HepG2 (cell line): ENCODE measurements around the gene EPHA3. TPM values are rescaled to one million over a fixed set of nuclear protein-coding genes. Genes with fewer than 3 reads are reported as not detected.

Source experiments
- ATAC-seq: fragments of 200-7000 bp; cut with Tn5 transposase; 3 replicates; pipeline ENCODE4 v1.9.1; 2020; ENCODE audit warnings: mild to moderate bottlenecking, moderate library complexity
- BruUV-seq: library from RNA; stranded (reverse); fragments of 400-500 nt; replicated peaks from 2 replicates; lab custom pipeline; 2021; lab: Mats Ljungman, UMichigan
- CTCF ChIA-PET: fragments of 300-600 bp; formaldehyde crosslinking; extraction: SDS; loops from one replicate; lab custom pipeline; 2021; ENCODE audit warnings: low total read pairs, inconsistent platforms, low intra/inter-chr PET ratio; lab: Yijun Ruan, JAX
- POLR2A ChIA-PET: fragments of 350-600 bp; sonication (Branson Sonifier 250); formaldehyde crosslinking; loops from one replicate; lab custom pipeline; 2020; ENCODE audit warnings: antibody characterized with exemption, inconsistent platforms; lab: Yijun Ruan, JAX
- DNase-seq: peaks from one replicate; pipeline ENCODE4 v3.0.0-alpha.2; 2015; ENCODE audit warnings: low spot score
- FAIRE-seq: peaks from 3 replicates; lab custom pipeline; 2011; peaks lifted over from hg19 to GRCh38; lab: Jason Lieb, UNC
- H2AFZ ChIP-seq: one replicate; pipeline ENCODE4 v1.6.1; 2011; ENCODE audit warnings: low read length, inconsistent platforms
- H3K27ac ChIP-seq: fragments of 300-600 bp; 3 replicates; pipeline ENCODE4 v1.8.0; 2011; ENCODE audit warnings: mixed run types, mild to moderate bottlenecking, mixed read lengths, low read length, inconsistent platforms; ENCODE audit not compliant: insufficient read depth; ENCODE audit errors: extremely low read length
- H3K27me3 ChIP-seq, 2 experiments: fragments of 200-600 bp in 1 of 2; 2 replicates in 1 of 2; 3 replicates in 1 of 2; pipeline versions ENCODE4 v1.6.0 to v1.8.0; 2011; ENCODE audit warnings: low read length in 2 of 2, mild to moderate bottlenecking in 2 of 2, moderate library complexity in 2 of 2, inconsistent platforms in 1 of 2; ENCODE audit not compliant: insufficient read depth in 2 of 2, control insufficient read depth in 1 of 2
- H3K36me3 ChIP-seq, 2 experiments: fragments of 200-600 bp in 1 of 2; replicated peaks in 1 of 2; 2 replicates in 1 of 2; 3 replicates in 1 of 2; pipeline versions ENCODE4 v1.5.1 to v1.8.0; 2011; ENCODE audit warnings: low read length in 2 of 2, inconsistent platforms in 1 of 2; ENCODE audit not compliant: insufficient read depth in 2 of 2, control insufficient read depth in 1 of 2
- H3K4me1 ChIP-seq: 2 replicates; pipeline ENCODE4 v1.5.1; 2012; ENCODE audit warnings: low read length, inconsistent platforms; ENCODE audit not compliant: insufficient read depth
- H3K4me2 ChIP-seq: 2 replicates; pipeline ENCODE4 v1.6.0; 2011; ENCODE audit warnings: low read depth, low read length, inconsistent platforms
- H3K4me3 ChIP-seq, 3 experiments: fragments of 200-600 bp in 1 of 3; sonication (generic), shearing (Covaris generic) in 1 of 3; replicated peaks in 1 of 3; 2 replicates each; pipeline ENCODE4 v1.5.1; 2011 to 2016; ENCODE audit warnings: low read length in 3 of 3, inconsistent platforms in 2 of 3, low read depth in 2 of 3, mild to moderate bottlenecking in 2 of 3, control low read depth in 1 of 3, mixed read lengths in 1 of 3; ENCODE audit not compliant: insufficient read depth in 1 of 3
- H3K79me2 ChIP-seq: one replicate; pipeline ENCODE4 v1.6.1; 2011; ENCODE audit warnings: low read length, inconsistent platforms; ENCODE audit not compliant: insufficient read depth
- H3K9ac ChIP-seq: 2 replicates; pipeline ENCODE4 v1.6.0; 2011; ENCODE audit warnings: mild to moderate bottlenecking, low read depth, low read length, inconsistent platforms; ENCODE audit not compliant: insufficient read depth
- H3K9me3 ChIP-seq: 2 replicates; pipeline ENCODE4 v1.5.1; 2012; ENCODE audit warnings: mild to moderate bottlenecking, low read length
- H4K20me1 ChIP-seq: 2 replicates; pipeline ENCODE4 v1.6.0; 2011; ENCODE audit warnings: inconsistent platforms, mild to moderate bottlenecking, low read length, moderate library complexity; ENCODE audit not compliant: insufficient read depth
- ARNT ChIP-seq: fragments of 450-650 bp; IDR thresholded peaks from 2 replicates; pipeline ENCODE4 v1.6.1; 2017
- EZH2 ChIP-seq: conservative IDR thresholded peaks from 2 replicates; pipeline ENCODE4 v1.6.1; 2012; ENCODE audit warnings: mild to moderate bottlenecking, low read depth, low read length, moderate library complexity
- FOXA3 ChIP-seq: IDR thresholded peaks from 2 replicates; pipeline ENCODE4 v1.6.1; 2016; ENCODE audit warnings: missing genetic modification reagents, missing compliant biosample characterization
- HMG20A ChIP-seq: IDR thresholded peaks from 2 replicates; pipeline ENCODE4 v1.6.1; 2016; ENCODE audit warnings: borderline replicate concordance
- HNRNPLL ChIP-seq: fragments of 200-400 bp; formaldehyde crosslinking; IDR thresholded peaks from 2 replicates; pipeline ENCODE4 v1.6.1; 2017; ENCODE audit warnings: mild to moderate bottlenecking, low read depth, low read length; ENCODE audit not compliant: poor library complexity, severe bottlenecking
- IRX3 ChIP-seq: sonication (generic); formaldehyde crosslinking; IDR thresholded peaks from 2 replicates; pipeline ENCODE4 v1.8.1; 2023; ENCODE audit warnings: mild to moderate bottlenecking, low read depth, missing genetic modification reagents, borderline replicate concordance
- ISX ChIP-seq: sonication (generic); formaldehyde crosslinking; conservative IDR thresholded peaks from 2 replicates; pipeline ENCODE4 v1.5.0; 2020; ENCODE audit warnings: missing genetic modification reagents
- KLF9 ChIP-seq: IDR thresholded peaks from 2 replicates; pipeline ENCODE4 v1.6.1; 2016; ENCODE audit warnings: low read depth
- TBL1XR1 ChIP-seq: fragments of 150-350 bp; IDR thresholded peaks from 2 replicates; pipeline ENCODE4 v1.6.1; 2014; ENCODE audit warnings: borderline replicate concordance, low read length; ENCODE audit not compliant: partially characterized antibody
- ZNF180 ChIP-seq: sonication (generic); formaldehyde crosslinking; IDR thresholded peaks from 2 replicates; pipeline ENCODE4 v1.4.0; 2020; ENCODE audit warnings: low read depth, missing genetic modification reagents, borderline replicate concordance
- ZNF317 ChIP-seq: sonication (generic); formaldehyde crosslinking; IDR thresholded peaks from 2 replicates; pipeline ENCODE4 v1.5.0; 2020; ENCODE audit warnings: mild to moderate bottlenecking, missing genetic modification reagents
- ZNF446 ChIP-seq: sonication (generic); formaldehyde crosslinking; IDR thresholded peaks from 2 replicates; pipeline ENCODE4 v1.5.0; 2020; ENCODE audit warnings: mild to moderate bottlenecking, missing genetic modification reagents
- ZNF639 ChIP-seq: conservative IDR thresholded peaks from 2 replicates; pipeline ENCODE4 v1.6.1; 2018; ENCODE audit warnings: missing genetic modification reagents
- ZNF644 ChIP-seq: IDR thresholded peaks from 2 replicates; pipeline ENCODE4 v1.6.1; 2016; ENCODE audit warnings: low read depth
- ZNF710 ChIP-seq: sonication (generic); formaldehyde crosslinking; IDR thresholded peaks from 2 replicates; pipeline ENCODE4 v1.5.0; 2020; ENCODE audit warnings: mild to moderate bottlenecking, missing genetic modification reagents, borderline replicate concordance
- ZNF790 ChIP-seq: sonication (generic); formaldehyde crosslinking; IDR thresholded peaks from 2 replicates; pipeline ENCODE4 v1.8.0; 2022; ENCODE audit warnings: missing genetic modification reagents, mild to moderate bottlenecking, borderline replicate concordance
- ZSCAN12 ChIP-seq: sonication (generic); formaldehyde crosslinking; IDR thresholded peaks from 2 replicates; pipeline ENCODE4 v1.9.0; 2021; ENCODE audit warnings: mild to moderate bottlenecking, missing genetic modification reagents
- WGBS: methylation state at CpG from one replicate; pipeline ENCODE4 v1.1.6; 2017; ENCODE audit warnings: low lambda C conversion rate; 5-methylcytosine and 5-hydroxymethylcytosine counted together
- in situ Hi-C: cut with HindIII; loops from 2 replicates; pipeline ENCODE4 v1.10.0; 2017; ENCODE audit warnings: low pct_unique_long_range_greater_than_20kb; ENCODE audit not compliant: extremely low pct_ligation_motif_present
- intact Hi-C: fragments of 100-400 bp; cut with micrococcal nuclease; formaldehyde crosslinking; loops from one replicate; pipeline ENCODE4 v1.10.0; 2022; ENCODE audit not compliant: unreplicated experiment
- polyA plus RNA-seq, 8 experiments: library from polyadenylated mRNA; depleted of rRNA in 3 of 8; stranded (reverse) in 7 of 8; unstranded in 1 of 8; fragments of >200 nt; fragmentation: Illumina TruSeq in 4 of 8; extraction: Trizol in 4 of 8; gene quantifications; 2 replicates each; pipeline versions ENCODE4 v1.2.1 to v1.2.3, GENCODE V29; 2011 to 2016; ENCODE audit warnings: low read depth in 4 of 8, missing spikeins in 1 of 8, mixed read lengths in 1 of 8; ENCODE audit not compliant: insufficient read depth in 1 of 8
- total RNA-seq, 5 experiments: library from RNA; depleted of rRNA; stranded (reverse); fragments of >200 nt; fragmentation: Illumina TruSeq; extraction: Trizol; gene quantifications; 2 replicates each; pipeline ENCODE4 v1.2.3, GENCODE V29; 2016; ENCODE audit warnings: low read depth in 1 of 5
- TF ChIP-seq, protein P1 (sequence below): sonication (generic); formaldehyde crosslinking; IDR thresholded peaks from 2 replicates; pipeline ENCODE4 v1.5.0; 2020; ENCODE audit warnings: missing genetic modification reagents

EPHA3 gene
- total and polyA plus RNA-seq, 2 of the 13 experiments (the other 11 are each of a cell fraction or from before 2014, with no cell fraction given), result 0.01 TPM; not detected in 1

GRCh38 chr3:89503891-89504391 is 396.5 kb downstream of the EPHA3 start:
- Histone ChIP-seq H3K9ac (no peak overlapping the region), H3K4me1 (no peaks in the 10 kb centered on the region), H3K27ac (no peak overlapping the region), H2AFZ (no peak overlapping the region), H4K20me1 (no peaks in the 10 kb centered on the region), H3K79me2 (no peaks in the 10 kb centered on the region), H3K36me3 (no peaks in the 10 kb centered on the region), H3K4me2 (no peak overlapping the region), H3K27me3 (no peaks in the 10 kb centered on the region; a peak in 1 of 5 replicates), H3K4me3 (no peak overlapping the region), H3K9me3 (no peaks in the 10 kb centered on the region)
- 0% methylated on average over 2 of the region's 2 CpGs for WGBS
- no peak for DNase-seq
- TF ChIP-seq HNRNPLL (no peak), EZH2 (no peak), FOXA3 (CRISPR knock-in tag) (no peak), ZNF639 (CRISPR knock-in tag) (no peak), HMG20A (CRISPR knock-in tag) (no peak), ZNF446 (CRISPR knock-in tag) (no peak), ZNF180 (CRISPR knock-in tag) (no peak), KLF9 (CRISPR knock-in tag) (no peak), IRX3 (CRISPR knock-in tag) (no peak), ZNF317 (CRISPR knock-in tag) (no peak), ISX (no peak), ZNF790 (CRISPR knock-in tag) (no peak), TBL1XR1 (no peak), ZNF710 (CRISPR knock-in tag) (no peak), ZNF644 (no peak), ZSCAN12 (CRISPR knock-in tag) (no peak), ARNT (no peak)
- TF ChIP-seq, protein P1, sequence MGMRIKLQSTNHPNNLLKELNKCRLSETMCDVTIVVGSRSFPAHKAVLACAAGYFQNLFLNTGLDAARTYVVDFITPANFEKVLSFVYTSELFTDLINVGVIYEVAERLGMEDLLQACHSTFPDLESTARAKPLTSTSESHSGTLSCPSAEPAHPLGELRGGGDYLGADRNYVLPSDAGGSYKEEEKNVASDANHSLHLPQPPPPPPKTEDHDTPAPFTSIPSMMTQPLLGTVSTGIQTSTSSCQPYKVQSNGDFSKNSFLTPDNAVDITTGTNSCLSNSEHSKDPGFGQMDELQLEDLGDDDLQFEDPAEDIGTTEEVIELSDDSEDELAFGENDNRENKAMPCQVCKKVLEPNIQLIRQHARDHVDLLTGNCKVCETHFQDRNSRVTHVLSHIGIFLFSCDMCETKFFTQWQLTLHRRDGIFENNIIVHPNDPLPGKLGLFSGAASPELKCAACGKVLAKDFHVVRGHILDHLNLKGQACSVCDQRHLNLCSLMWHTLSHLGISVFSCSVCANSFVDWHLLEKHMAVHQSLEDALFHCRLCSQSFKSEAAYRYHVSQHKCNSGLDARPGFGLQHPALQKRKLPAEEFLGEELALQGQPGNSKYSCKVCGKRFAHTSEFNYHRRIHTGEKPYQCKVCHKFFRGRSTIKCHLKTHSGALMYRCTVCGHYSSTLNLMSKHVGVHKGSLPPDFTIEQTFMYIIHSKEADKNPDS (CRISPR knock-in tag), result no peak
- in situ Hi-C loops (no loop called here), intact Hi-C loops (no loop called here)
- FAIRE-seq, result no peak
- ChIA-PET CTCF (no interaction called here), POLR2A (no interaction called here)
- BruUV-seq, result no TSS peak
- no peak for ATAC-seq
